Pons (tissue), 1 donor: ENCODE measurements around the gene PDGFA.
A peak's percentile ranks its signal among the peaks of the same experiment; 100 is the strongest.

Experiments used
- DNase-seq: peaks from one replicate; pipeline ENCODE4 v3.0.0-alpha.2; 2016; ENCODE audit warnings: low spot score

Gene PDGFA

GRCh38 chr7:504221-505111, 15.2 kb downstream of the PDGFA start:
- DNase-seq = no peak

- DNase-seq = no peak
Measured at GRCh38 chr7:503575-504111, 16.0 kb downstream of the PDGFA start.

- no peak for DNase-seq
Measured at GRCh38 chr7:502296-502695, 17.4 kb downstream of the PDGFA start.

- no peak for DNase-seq
Measured at GRCh38 chr7:501526-501925, 18.1 kb downstream of the PDGFA start.

GRCh38 chr7:500521-501420, 18.9 kb downstream of the PDGFA start:
- DNase-seq = no peak

GRCh38 chr7:499853-500485, 19.7 kb downstream of the PDGFA start:
- no peak for DNase-seq

- DNase-seq = no peak
Measured at GRCh38 chr7:498678-499641, 20.7 kb downstream of the PDGFA start.

- peak; percentile 97 for DNase-seq
Measured at GRCh38 chr7:497946-498655, 21.5 kb downstream of the PDGFA start.

- DNase-seq = no peak
Measured at GRCh38 chr7:497346-497745, 22.3 kb downstream of the PDGFA start.

- no peak for DNase-seq
Measured at GRCh38 chr7:496528-497295, 22.9 kb downstream of the PDGFA start.

- no peak for DNase-seq
Measured at GRCh38 chr7:495761-496321, 23.8 kb downstream of the PDGFA start.

- no peak for DNase-seq
Measured at GRCh38 chr7:495326-495725, 24.3 kb downstream of the PDGFA start.

- no peak for DNase-seq
Measured at GRCh38 chr7:494906-495305, 24.7 kb downstream of the PDGFA start.

- no peak for DNase-seq
Measured at GRCh38 chr7:494259-494687, 25.4 kb downstream of the PDGFA start.

GRCh38 chr7:493661-494251, 25.9 kb downstream of the PDGFA start:
- no peak for DNase-seq

- DNase-seq = no peak
Measured at GRCh38 chr7:492714-493065, 27.0 kb downstream of the PDGFA start.

- no peak for DNase-seq
Measured at GRCh38 chr7:491958-492713, 27.5 kb downstream of the PDGFA start.

- DNase-seq = no peak
Measured at GRCh38 chr7:491292-491957, 28.2 kb downstream of the PDGFA start.
